ENCODE results near the gene PHLDA3. TPM values are rescaled to one million over a fixed set of nuclear protein-coding genes. Genes with fewer than 3 reads are reported as not detected.

Gene PHLDA3
- total and polyA plus RNA-seq, 2 donors (not counting 1 experiment from before 2014, with no cell fraction given), result 26.5 to 141 TPM

- TF ChIP-seq EZH2 (IDR thresholded peaks at IDR 0.05; ENCODE audit: low read length, missing control alignments) (no peak), CTCF (conservative IDR thresholded peaks at IDR 0.05 in 1 of 2, IDR thresholded peaks at IDR 0.05 in 1 of 2; ENCODE audit: low read depth in 1 of 2, low read length in 2 of 2) (no peak)
- Histone ChIP-seq H3K36me3 (ENCODE audit: control insufficient read depth, insufficient read depth, low read length) (no peaks in the 10 kb centered on the region), H3K4me1 (ENCODE audit: control insufficient read depth, extremely low read depth, insufficient read depth, low read length) (peaks cover 17% of the 10 kb centered on the region), H3K9me3 (ENCODE audit: control insufficient read depth, insufficient read depth, low read depth, low read length) (no peaks in the 10 kb centered on the region), H3K4me3 (replicated peaks in 1 of 4; ENCODE audit: control extremely low read depth in 1 of 4, insufficient read depth in 1 of 4, low read depth in 3 of 4, low read length in 4 of 4) (no peak overlapping the region), H3K27ac (ENCODE audit: insufficient read depth, low read length) (no peak overlapping the region), H2AFZ (ENCODE audit: low read length) (no peak overlapping the region), H3K79me2 (ENCODE audit: control insufficient read depth, insufficient read depth, low read length) (no peaks in the 10 kb centered on the region), H3K27me3 (ENCODE audit: control insufficient read depth, insufficient read depth, low read length) (no peaks in the 10 kb centered on the region), H3K4me2 (ENCODE audit: extremely low read depth, insufficient read depth, low read length) (no peak overlapping the region), H3K9ac (ENCODE audit: insufficient read depth, low read length) (no peak overlapping the region), H4K20me1 (ENCODE audit: control insufficient read depth, extremely low read depth, insufficient read depth, low read length) (no peaks in the 10 kb centered on the region)
- DNase-seq (ENCODE audit: low read depth in 2 of 2), result peak in 1 of 2 donors; percentile 66
Measured at GRCh38 chr1:201476670-201477344, 7.8 kb upstream of the PHLDA3 start.

GRCh38 chr1:201475915-201476669, 7.1 kb upstream of the PHLDA3 start:
- no peak overlapping the region for H2AFZ ChIP-seq (ENCODE audit: low read length)
- no peak for TF ChIP-seq CTCF (conservative IDR thresholded peaks at IDR 0.05 in 1 of 2, IDR thresholded peaks at IDR 0.05 in 1 of 2; ENCODE audit: low read depth in 1 of 2, low read length in 2 of 2)
- TF ChIP-seq EZH2 (IDR thresholded peaks at IDR 0.05; ENCODE audit: low read length, missing control alignments), result no peak
- H3K4me1 ChIP-seq (ENCODE audit: control insufficient read depth, extremely low read depth, insufficient read depth, low read length), result peaks cover 18% of the 10 kb centered on the region
- no peak overlapping the region for H3K9ac ChIP-seq (ENCODE audit: insufficient read depth, low read length)
- H3K27me3 ChIP-seq (ENCODE audit: control insufficient read depth, insufficient read depth, low read length), result no peaks in the 10 kb centered on the region
- H3K36me3 ChIP-seq (ENCODE audit: control insufficient read depth, insufficient read depth, low read length), result no peaks in the 10 kb centered on the region
- no peaks in the 10 kb centered on the region for H3K79me2 ChIP-seq (ENCODE audit: control insufficient read depth, insufficient read depth, low read length)
- no peaks in the 10 kb centered on the region for H3K9me3 ChIP-seq (ENCODE audit: control insufficient read depth, insufficient read depth, low read depth, low read length)
- H4K20me1 ChIP-seq (ENCODE audit: control insufficient read depth, extremely low read depth, insufficient read depth, low read length), result no peaks in the 10 kb centered on the region
- no peak overlapping the region for H3K4me3 ChIP-seq (replicated peaks in 1 of 4; ENCODE audit: control extremely low read depth in 1 of 4, insufficient read depth in 1 of 4, low read depth in 3 of 4, low read length in 4 of 4)
- DNase-seq (ENCODE audit: low read depth in 2 of 2), result no peak
- no peak overlapping the region for H3K4me2 ChIP-seq (ENCODE audit: extremely low read depth, insufficient read depth, low read length)
- no peak overlapping the region for H3K27ac ChIP-seq (ENCODE audit: insufficient read depth, low read length)

GRCh38 chr1:201475130-201475529, 6.1 kb upstream of the PHLDA3 start:
- no peak overlapping the region for H3K4me3 ChIP-seq (replicated peaks in 1 of 4; ENCODE audit: control extremely low read depth in 1 of 4, insufficient read depth in 1 of 4, low read depth in 3 of 4, low read length in 4 of 4)
- H3K9me3 ChIP-seq (ENCODE audit: control insufficient read depth, insufficient read depth, low read depth, low read length), result no peaks in the 10 kb centered on the region
- H2AFZ ChIP-seq (ENCODE audit: low read length), result no peak overlapping the region
- H3K27me3 ChIP-seq (ENCODE audit: control insufficient read depth, insufficient read depth, low read length), result no peaks in the 10 kb centered on the region
- no peak overlapping the region for H3K9ac ChIP-seq (ENCODE audit: insufficient read depth, low read length)
- H3K4me1 ChIP-seq (ENCODE audit: control insufficient read depth, extremely low read depth, insufficient read depth, low read length), result peaks cover 15% of the 10 kb centered on the region
- H4K20me1 ChIP-seq (ENCODE audit: control insufficient read depth, extremely low read depth, insufficient read depth, low read length), result no peaks in the 10 kb centered on the region
- TF ChIP-seq EZH2 (IDR thresholded peaks at IDR 0.05; ENCODE audit: low read length, missing control alignments) (no peak), CTCF (conservative IDR thresholded peaks at IDR 0.05 in 1 of 2, IDR thresholded peaks at IDR 0.05 in 1 of 2; ENCODE audit: low read depth in 1 of 2, low read length in 2 of 2) (no peak)
- peak in 1 of 2 donors; percentile 61 for DNase-seq (ENCODE audit: low read depth in 2 of 2)
- H3K79me2 ChIP-seq (ENCODE audit: control insufficient read depth, insufficient read depth, low read length), result no peaks in the 10 kb centered on the region
- no peaks in the 10 kb centered on the region for H3K36me3 ChIP-seq (ENCODE audit: control insufficient read depth, insufficient read depth, low read length)
- H3K4me2 ChIP-seq (ENCODE audit: extremely low read depth, insufficient read depth, low read length), result no peak overlapping the region
- no peak overlapping the region for H3K27ac ChIP-seq (ENCODE audit: insufficient read depth, low read length)

Measured in fibroblast of lung (primary cell).